HG03354 (cell line): ENCODE measurements around the gene SVOPL.

ENCODE experiments used
- ATAC-seq: cut with Tn5 transposase; IDR thresholded peaks from one replicate; pipeline ENCODE4 v1.9.1; 2021; ENCODE audit warnings: mild to moderate bottlenecking; ENCODE audit not compliant: unreplicated experiment, poor library complexity, severe bottlenecking

SVOPL gene

DNA sequence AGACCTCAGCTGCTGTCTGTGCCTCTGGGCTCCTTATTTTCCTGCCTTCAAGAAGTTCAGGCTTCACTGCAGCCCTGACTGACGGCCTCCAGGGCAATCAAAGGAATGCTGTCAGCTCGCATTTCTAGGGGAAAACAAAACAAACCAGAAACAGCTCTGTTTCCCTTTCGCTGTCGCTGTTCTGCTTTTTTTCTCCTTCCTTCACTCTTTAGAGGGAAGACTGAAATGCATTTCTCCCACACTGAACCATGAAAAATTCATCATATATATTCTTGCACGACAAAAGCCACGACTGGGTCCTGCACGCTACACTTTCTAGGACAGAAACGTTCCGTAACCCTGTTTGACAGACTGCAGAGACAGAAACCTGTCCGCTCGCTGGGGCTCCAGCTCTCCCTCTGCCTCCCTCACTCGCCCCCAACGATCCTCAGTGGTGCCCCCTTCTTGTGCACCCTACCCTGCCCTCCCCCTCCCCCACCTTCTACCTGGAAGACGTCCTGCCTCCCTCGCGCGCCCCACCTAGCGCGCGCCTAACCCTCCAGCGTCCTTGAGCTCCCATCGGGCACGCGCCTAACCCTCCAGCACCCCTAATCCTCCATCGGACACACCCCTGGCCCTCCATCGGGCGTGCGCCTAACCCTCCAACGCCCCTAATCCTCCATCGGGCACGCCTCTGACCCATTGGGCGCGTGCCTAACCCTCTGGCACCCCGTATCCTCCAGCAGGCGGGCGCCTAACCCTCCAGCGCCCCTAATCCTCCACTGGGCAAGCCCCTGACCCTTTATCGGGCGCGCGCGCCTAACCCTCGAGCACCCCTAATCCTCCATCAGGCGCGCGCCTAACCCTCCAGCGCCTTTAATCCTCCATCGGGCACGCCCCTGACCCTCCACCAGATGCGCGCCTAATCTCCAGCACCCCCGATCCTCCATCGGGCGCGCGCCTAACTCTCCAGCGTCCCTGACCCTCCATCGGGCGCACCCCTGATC is 37.1 kb downstream of the SVOPL start:
- no peak for ATAC-seq

DNA sequence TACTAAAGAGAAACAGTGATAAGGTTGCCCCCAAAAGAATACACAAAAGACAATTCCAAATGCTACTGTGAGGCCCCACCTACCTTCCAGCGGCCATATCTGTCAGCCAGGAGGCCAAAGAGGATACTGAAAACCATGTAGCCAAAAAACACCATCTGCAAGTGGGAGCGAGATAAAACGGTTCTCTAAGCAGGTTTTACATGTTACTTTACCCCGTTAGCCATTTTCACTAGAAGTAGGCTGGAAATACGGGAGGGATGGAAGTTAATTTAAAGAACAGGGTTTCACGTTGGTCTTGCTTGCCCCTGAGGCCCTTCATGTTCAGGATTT is 38.2 kb downstream of the SVOPL start:
- ATAC-seq, result no peak

DNA sequence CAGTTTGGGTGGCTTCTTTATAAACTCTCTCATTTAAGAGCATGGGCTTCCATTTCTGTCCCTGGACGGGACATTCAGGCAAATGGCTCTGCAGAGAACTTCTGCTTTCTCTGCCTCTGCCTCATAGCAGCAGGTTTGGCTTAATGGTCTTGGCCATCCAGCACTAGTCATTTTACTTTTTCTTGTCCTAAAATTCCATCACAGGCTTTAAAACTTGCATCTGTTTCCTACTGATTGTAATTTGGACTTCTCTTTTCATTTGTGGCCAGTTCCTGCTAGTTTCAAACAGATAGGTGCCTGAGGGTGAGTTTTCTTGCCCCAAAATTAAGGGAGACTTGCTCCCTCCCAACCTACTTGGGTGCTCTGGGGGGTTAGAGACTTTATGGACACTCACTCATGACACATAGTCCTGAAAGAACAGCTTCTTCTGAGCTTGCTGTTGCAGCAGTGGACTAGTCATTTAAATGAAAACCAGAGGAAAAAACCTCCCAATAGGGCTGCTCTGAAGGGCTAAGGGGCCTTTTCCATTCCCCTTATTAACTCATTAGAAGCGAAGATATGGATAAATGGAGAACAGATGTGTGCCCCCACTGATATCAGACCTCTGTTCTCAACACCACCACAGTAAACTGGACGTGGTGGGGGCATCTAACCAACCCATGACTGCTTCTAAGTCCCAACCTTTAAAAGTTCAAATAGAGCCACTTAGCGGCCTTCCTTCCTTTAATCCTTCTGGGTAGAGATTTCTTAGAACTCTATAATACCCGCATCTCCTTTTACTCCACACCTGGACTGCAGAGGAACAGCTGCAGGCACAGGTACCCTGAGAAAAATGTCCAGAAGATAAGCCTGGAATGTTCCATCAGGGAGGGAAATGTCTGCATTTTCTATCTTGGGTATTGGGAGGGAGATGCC is 38.8 kb downstream of the SVOPL start:
- ATAC-seq, result no peak

DNA sequence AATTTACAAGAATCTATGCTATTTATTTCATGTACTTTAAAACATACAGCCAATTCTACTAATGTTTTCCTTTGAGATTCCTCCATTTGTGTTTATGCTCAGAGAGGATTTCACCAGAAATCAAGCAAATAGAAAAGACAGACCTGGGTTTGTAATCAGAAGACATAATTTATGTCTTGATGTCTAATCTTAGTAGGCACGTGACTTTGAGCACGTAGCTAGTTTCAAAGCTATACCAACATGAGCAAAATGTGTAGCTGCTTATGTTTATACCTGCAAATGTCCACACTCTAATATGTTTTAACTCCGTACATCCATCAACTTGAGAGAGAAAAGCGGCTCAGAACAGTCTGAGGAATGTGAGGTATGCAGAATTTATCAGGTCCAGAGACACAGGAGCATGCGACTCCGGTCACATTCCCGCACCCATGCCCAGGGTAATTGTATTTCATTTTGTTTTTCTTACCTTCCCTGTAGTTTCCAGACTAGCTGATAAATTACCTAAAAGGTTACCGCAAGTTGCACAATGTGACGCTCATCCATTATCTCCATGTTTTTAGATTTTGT is 40.0 kb downstream of the SVOPL start:
- no peak for ATAC-seq

DNA sequence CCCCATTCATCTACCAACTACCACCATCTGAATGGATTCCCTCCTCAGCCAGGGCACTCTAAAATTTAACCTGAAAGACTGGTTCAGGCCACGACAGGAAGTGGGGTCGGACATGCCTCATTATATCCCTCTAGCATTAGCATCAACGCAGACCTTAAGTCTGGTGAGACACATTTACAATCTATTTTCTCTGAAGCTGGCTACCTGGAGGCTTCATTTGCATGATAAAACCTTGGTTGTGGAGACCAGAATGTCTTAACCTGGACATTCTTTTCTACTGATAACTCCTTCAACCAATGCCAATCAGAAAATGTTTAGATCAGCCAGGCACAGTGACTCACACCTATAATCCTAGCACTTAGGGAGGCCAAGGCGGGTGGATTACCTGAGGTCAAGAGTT is 42.3 kb downstream of the SVOPL start:
- ATAC-seq, result no peak

DNA sequence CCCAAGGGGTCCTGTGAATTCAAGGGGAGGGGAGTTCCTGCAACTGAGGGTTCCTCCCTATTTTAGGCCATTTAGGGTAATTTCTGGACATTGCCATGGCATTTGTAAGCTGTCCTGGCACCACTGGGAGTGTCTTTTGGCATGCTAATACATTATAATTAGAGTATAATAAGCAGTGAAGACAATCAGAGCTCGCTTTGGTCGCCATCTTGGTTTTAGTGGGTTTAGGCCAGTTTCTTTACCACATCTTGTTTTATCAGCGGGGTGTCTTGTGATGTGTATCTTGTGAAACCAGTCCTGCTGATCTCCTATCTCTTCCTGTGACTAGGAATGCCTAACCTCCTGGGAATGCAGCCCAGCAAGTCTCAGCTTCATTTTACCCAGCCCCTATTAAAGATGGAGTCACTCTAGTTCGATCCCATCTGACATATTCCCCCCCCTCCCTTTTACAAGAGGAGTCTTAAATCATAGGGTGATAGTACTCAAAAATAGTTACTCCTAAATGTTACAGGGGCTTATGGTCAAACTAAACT is 43.2 kb downstream of the SVOPL start:
- no peak for ATAC-seq

DNA sequence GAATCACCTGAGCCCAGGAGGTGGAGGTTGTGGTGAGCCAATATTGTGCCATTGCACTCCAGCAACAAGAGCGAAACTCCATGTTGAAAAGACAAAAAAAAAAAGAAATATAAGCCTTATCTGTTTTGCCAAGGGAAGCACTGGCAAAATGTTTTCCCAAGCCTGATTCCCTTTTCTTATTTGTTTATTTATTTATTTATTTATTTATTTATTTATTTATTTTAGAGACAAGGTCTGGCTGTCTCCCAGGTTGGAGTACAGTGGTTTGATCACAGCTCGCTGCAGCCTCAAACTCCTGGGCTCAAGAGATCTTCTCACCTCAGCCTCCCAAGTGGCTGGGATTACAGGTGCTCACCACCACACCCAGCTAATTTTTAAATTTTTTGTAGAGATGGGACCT is 44.2 kb downstream of the SVOPL start:
- ATAC-seq, result no peak

DNA sequence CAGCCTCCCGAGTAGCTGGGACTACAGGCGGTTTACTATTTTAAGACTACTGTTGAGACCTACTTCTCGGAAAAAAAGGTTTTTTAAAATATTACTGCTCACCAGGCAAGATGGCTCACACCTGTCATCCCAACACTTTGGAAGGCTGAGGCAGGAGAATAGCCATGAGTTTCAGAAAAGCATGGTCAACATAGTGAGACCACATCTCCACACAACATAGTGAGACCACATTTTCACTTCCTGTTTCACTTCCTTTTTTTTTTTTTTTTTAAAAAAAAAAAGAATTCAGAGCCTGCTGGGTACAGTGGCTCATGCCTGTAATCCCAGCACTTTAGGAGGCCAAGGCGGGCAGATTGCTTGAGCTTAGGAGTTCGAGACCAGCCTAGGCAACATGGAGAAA is 46.5 kb downstream of the SVOPL start:
- ATAC-seq, result no peak

DNA sequence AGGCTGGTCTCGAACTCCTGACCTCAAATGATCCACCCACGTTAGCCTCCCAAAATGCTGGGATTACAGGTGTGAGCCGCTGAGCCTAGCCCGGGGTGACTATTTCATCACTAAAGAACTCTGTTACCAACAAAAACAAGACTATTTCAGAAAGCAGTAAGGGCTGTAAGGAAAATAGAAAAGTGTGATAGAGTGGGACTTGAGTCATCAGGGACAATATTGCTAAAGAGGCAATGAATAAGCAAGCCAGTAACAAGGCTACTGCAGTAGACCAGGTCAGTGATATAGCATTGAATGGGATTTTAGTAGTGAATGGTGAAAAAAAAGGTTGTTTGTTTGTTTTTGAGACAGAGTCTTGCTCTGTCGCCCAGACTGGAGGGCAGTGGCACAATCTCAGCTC is 51.7 kb downstream of the SVOPL start:
- ATAC-seq, result no peak

DNA sequence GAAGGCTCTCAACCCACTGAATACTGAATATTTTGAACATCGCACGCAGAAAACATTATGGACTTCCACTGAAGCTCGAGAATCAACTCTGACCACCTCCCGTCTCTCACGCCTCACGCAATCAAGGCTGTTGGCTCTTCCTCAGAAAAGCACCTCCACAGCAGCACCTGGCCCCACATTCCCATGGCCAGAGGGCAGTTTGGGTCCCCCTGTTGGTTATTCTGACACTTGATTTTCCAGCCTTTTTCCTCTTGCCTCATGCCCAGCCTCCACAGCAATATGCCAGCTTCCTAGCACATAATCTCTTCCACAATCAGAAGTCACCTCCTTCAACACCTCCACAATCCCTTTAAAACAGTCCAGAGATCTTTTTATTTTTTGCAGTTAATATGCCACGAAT is 55.9 kb downstream of the SVOPL start:
- ATAC-seq, result no peak

DNA sequence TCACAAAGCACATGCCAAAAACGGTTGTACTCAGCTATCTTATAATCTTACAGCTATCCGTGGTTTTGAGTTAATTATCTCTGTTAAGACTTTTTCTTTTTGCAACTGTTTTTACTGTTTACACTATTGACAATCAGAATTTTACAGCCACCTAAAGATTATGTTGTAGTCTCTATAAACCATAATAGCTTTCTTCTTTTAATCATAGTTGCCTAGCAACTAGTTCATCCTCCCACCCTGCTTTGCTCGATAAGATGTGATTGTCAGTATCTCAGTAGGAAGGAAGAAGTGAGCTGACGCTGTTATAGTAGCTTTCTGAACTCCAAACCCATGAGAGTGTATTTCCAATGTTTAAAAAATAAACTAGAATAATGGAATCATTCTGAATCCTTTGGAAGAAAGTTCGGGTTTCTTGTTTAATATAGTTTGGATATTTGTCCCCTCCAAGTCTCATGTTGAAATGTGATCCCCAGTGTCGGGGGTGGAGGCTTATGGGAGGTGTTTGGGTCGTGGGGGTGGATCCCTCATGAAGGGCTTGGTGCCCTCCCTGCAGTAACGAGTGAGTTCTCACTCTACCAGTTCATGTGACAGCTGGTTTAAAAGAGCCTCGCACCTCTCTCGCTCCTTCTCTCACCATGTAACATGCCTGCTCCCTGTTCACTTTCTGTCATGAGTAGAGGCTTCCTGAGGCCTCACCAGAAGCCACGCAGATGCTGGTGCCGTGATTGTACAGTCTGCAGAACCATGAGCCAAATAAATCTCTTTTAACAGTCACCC is 68.1 kb downstream of the SVOPL start:
- no peak for ATAC-seq

DNA sequence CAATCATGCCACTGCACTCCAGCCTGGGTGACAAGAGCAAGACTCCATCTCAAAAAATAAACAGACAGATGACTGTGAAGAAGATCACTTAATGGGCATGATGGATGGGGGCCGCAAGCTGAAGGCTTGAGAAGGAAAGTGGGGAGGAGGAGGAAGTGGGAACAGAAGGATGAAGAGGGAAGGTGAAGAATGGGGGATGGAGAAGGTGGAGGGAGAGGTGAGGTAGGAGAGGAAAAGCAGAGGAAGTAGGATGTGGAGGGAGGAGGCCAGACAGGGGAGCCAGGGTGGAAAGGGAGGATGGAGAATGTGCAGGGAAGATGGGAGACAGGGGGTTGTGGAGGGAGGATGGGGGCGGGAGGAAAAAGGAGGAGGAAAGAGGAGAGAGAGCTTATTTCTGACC is 68.8 kb downstream of the SVOPL start:
- ATAC-seq, result no peak

DNA sequence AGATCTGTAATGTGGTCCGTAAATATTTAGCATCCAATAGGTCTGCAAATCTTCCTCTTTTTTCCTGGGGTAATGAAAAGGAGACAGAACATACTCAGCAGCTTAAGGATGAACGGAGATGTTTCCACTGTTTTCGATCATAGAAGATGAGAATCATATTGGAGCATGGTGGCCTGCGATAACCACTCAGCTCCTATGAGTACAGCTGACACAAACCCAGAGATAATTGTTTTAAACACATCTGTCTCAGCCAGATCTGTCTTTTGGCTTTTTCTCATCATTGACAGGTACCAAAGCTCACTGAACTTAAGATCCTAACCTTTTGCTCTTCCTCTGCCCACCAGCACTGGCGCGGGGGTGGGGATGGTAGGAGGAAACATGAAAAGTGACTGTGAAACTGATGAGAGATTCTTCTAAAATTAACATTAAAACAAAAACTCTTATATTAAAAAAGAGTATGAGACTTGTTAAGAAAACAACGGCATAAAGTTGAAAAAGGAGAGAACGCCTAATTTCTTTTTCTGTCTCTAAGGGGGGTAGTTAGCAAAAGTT is 71.0 kb downstream of the SVOPL start:
- no peak for ATAC-seq

DNA sequence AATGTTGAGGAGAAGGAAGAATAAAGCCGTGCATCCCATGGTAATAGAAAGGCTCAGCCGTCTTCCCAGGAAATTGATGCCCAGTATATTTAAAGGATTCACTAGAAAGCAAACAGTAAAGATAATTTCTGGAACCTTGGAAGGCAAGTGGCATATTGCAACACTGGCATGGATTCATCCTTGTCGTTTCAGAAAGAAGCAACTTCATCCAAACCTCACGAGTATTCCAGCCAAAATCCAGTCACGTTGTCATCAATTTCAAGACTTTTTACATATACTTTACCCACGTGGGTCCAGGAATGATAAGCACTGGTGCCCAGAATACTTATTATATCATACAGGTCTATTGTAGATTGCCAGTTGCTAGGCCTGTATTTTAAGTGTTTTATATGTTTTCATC is 73.8 kb downstream of the SVOPL start:
- no peak for ATAC-seq

DNA sequence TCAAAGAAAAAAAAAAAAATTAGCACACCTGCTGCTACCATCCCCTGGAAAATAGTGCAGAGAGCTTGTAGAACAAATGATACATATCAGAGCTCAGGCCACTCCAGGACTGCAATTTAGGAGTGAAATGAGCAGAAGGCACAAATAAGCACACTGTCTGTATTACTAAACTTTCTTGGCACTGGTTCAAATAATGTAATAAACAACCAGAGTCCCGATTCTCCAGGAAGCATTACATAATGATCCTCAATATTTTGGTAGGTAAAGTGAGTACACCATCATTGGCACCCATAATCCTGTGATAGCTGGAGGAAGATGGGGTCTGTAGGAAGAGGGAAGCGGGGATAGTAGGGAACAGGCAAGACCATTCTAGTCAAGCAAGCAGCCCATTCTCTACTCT is 74.3 kb downstream of the SVOPL start:
- no peak for ATAC-seq

DNA sequence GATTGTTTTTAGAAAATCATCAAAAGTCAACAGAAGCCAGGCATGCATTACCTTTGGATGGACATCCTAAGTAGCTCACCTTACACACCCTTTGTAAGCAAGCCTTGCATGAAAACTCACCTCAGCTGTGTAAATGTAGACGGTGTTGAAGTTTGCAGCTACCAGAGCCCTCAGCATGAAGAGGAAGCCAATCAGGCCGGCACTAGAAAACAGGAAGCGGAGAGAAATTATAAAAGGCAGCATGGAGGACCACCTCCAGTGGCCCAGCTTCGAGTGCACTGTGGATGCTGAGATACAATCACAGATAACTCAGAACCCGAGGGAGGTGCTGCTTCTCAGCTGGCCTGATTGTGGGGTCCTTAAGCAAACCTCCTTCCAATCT is 75.3 kb downstream of the SVOPL start:
- ATAC-seq, result no peak

DNA sequence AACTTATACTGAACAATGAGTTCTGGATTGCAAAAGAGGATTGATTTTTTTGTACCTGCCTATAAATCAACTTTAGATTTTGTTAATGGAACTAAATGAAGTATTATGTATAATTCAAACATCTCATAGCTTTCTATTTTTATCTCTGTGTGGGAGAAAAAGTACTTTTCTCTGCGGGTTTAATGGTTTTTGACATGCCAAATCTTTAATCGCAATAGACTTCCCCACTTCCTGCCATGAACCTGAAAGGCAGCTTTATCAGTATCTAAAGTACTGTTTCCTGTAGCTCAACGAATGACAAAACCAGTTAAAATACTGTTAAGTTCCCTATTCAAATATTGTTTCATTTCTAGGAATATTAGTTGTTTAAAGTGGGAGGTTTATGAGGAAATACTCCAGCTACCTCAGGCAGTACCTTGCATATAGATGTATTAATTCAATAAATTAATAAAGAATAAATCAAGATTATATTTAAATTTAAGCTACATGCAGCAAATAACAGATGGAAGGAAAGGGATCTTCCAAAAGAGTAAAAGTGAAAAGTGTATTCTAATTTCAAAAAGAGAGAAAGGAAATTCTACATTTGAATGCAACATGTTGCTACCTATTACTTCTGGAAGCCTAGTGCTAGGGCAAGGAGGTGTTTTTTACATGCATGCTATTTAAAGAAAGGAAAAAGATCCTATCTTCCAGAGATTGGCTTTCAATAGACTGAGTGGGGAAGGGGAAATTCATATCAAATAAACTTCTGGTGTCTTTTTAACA is 75.9 kb downstream of the SVOPL start:
- ATAC-seq, result no peak

DNA sequence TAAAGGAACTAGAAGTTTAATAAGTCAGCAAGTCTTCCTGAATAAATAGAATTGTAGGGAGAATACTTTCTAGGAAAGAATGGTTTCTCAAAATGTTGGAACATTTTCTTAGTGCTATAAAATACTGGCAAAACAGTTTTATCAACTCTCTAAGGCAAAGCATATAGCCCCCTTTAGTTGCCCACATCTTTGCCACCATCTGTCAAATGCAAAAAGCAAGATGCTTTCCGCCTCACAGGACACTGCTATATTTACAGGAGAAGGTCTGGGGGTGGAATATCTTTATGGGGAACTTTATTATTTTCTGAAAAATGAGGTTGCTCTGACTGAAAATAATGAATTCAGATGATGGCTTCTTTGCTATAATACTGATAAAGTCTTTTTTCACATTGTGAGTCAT is 78.3 kb downstream of the SVOPL start:
- ATAC-seq, result no peak

DNA sequence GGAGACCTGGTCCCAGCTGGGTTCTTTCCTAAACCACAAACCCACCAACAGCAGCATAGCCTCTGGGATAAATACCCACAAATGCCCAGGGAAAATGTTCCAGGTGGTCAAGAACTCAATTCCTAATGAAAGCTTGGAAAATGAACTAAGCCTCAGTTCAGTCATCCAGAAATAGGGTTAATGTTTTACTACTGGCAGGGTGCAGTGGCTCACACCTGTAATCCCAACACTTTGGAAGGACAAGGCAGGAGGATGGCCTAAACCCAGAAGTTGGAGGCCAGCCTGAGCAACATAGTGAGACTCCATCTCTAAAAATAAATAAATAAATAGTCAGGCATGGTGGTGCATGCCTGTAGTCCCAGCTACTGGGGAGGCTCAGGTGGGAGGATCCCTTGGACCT is 82.2 kb downstream of the SVOPL start:
- no peak for ATAC-seq
